NOMO-1 (cell line): ENCODE measurements around the gene CC2D2B.
"Not testable (repeated sequence)": the region's sequence is repeated elsewhere in the genome, so short reads cannot be mapped to it uniquely, and the experiment has no call there.

Experiments
- DNase-seq, 2 experiments: peaks; one replicate each; lab custom pipeline; 2025; ENCODE audit not compliant: unreplicated experiment in 2 of 2; lab: John Stamatoyannopoulos, UW

CC2D2B gene

DNA sequence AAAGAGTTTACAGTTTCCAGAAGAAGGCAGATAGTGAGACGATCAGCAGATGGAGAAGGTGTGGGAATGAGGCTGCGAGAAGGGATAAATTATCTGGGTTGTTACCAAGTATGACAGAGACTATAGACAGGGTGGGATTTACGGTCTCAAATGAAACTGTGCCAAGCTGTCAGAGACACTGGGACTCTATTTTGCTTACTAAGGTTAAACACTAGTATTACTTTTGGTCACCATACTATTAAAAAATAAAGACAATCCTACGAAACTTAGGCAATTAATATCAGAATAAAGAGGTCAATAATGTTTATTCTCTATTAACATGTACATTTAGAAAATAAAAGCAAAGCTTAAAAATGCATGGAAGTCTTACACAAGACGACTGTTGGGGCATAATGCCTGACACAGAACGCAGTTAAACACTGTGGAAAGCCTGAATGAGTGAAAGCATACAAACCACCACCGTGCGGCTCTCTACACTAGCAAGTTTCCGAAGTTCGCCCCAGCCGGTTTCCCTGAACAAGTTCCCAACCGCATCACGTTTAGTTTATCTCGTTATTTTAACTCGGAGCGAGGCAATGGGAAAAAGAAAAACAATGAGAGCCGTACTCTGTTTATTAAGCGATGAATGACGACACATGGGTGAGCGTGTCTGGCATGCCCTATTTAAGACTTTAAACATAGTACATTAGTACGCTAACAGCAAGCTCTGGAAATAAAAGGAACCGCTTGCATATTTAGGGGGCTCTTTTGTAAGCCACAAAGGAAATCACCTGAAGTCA lies 909 bp upstream of the CC2D2B start:
- DNase-seq = peak; percentile 54 to 76

GRCh38 chr10:95908450-95908849 lies 675 bp downstream of the CC2D2B start:
- DNase-seq = no peak

DNA sequence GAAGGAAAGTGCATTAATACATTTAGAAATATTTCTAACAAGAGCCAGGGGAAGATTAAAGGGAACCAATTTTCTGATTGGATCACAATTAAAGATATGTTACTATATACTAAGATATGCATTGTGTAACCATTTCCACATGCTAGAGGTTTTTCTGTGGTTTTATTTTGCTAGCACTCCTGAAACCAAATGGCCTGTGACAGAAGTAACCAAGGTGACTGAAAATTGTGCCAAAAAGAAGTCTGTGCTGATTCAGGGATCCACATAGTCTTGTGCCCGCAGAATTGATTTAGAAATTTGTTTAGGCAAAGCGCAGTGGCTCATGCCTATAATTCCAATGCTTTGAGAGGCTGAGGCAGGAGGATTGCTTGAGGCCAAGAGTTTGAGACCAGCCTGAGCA lies 1.8 kb downstream of the CC2D2B start:
- DNase-seq = no peak

GRCh38 chr10:95916039-95916438 lies 8.3 kb downstream of the CC2D2B start:
- DNase-seq = not testable (repeated sequence)

DNA sequence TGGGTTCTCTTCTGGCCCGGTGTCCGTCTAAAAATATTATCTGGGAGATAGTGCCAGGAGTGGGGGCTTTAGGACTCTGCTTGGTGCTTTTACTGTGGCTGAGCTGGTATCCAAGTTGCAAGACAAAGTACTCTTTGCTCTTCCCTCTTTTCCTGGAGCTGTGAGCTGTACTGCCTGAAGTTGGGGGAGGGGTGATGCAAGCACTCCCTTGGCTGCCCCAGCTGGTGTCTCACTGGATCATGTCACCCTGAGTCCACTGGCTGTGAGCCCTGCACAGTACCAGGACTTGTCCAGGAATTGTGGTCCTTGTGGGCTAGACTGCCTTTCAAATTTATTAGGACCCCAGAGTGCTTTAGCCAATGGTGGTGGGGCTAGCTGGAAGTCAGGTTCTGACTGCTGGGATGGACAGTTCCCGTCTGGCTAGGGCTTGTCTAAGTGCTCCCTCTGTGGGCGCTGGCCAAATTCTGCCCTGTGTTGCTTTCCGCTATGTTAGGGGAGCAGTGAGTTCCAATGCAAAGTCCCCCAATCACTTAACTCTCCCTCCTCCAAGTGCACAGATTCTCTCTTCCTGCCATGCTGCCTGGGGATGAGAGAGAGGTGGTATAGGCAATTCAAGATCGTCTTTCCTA lies 13.1 kb downstream of the CC2D2B start:
- no peak for DNase-seq

GRCh38 chr10:95925033-95925432 lies 17.3 kb downstream of the CC2D2B start:
- no peak for DNase-seq

- no peak for DNase-seq
Observed at GRCh38 chr10:95935429-95935828, 27.7 kb downstream of the CC2D2B start.

DNA sequence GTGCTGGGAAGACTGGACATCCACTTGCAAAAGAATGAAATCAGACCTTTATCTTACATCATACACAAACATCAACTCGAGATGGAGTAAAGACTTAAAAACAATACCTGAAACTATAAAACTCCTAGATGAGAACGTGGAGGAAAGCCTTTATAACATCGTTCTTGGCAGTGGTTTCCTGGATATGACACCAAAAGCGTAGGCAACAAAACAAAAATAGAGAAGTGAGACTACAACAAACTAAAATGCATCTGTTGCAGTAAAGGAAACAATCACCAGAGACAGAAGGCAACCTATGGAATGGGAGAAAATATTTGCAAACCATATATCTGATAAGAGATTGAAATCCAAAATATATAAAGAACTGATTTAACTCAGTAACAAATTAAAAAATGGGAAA lies 33.3 kb downstream of the CC2D2B start:
- DNase-seq = peak in 1 of 2 experiments; percentile 23

- DNase-seq = peak in 1 of 2 experiments; percentile 56
Observed at GRCh38 chr10:95963202-95963990, 55.6 kb downstream of the CC2D2B start.

GRCh38 chr10:95963991-95964389 lies 56.2 kb downstream of the CC2D2B start:
- DNase-seq = peak in 1 of 2 experiments; percentile 38

- no peak for DNase-seq
Observed at GRCh38 chr10:95964756-95965155, 57.0 kb downstream of the CC2D2B start.

DNA sequence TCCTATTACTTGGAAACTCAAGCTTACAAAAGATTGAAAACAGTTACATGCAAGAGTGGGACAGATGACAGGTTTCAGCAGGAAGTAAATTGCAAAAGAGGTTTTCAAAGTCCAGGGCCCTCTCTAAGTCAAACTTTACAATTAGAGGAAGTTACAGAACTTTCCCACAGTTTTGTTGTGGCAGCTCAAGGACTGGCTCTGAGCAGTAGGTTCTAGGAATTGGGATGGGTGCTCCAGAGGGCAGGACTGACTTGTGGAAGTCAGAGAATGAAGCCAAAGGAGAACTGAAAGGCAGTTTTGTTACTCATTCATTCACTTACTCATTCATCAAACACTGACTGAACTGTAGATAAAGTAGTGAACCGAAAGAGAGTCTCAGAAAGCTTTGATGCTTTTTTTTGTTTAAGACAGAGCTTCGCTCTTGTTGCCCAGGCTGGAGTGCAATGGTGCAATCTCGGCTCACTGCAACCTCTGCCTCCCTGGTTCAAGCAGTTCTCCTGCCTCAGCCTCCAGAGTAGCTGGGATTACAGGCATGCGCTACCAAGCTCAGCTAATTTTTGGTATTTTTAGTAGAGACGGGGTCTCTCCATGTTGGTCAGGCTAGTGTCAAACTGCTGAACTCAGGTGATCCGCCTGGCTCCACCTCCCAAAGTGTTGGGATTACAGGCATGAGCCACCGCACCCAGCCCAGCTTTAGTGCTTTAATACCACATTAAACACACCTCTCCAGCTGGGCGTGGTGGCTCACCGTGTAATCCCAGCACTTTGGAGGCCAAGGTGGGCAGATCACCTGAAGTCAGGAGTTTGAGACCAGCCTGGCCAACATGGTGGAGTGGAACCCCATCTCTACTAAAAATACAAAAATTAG lies 68.8 kb downstream of the CC2D2B start:
- DNase-seq = peak; percentile 43 to 87

GRCh38 chr10:95982200-95982599 lies 74.4 kb downstream of the CC2D2B start:
- DNase-seq = no peak

DNA sequence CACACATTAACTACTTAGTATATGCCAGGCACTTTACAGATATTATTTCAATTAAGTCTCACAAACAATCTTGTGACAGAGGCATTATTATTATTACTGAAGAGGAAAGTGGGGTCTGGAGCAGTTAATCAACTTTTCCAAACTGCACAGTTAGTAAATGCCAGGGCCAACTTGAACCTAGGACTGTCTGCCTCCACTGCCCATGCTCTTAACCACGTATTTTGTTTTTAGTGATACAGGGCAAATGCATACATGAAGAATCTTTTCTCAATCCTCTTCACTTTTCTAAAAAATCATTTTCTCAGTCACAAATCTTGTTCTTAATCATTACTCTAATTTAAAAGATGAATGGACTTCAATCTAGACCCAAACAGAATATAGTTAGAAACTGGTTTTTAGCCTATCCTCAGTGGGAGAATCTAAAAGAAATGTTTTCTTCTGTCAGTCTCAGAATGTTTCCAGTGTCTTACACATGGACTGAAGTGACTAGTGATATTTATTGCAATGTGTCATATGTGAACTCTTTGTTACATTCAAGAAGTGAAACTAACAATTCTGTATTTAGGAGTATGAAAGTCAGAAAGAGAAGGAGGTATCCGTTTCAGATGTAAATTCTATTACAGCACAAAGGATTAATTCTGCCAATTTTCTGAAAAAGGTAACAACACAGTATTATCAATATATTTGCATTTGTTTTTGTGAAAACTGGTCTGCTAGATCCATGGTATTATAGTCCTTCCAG lies 80.1 kb downstream of the CC2D2B start:
- peak in 1 of 2 experiments; percentile 83 for DNase-seq

GRCh38 chr10:95988702-95989101 lies 80.9 kb downstream of the CC2D2B start:
- DNase-seq = no peak

DNA sequence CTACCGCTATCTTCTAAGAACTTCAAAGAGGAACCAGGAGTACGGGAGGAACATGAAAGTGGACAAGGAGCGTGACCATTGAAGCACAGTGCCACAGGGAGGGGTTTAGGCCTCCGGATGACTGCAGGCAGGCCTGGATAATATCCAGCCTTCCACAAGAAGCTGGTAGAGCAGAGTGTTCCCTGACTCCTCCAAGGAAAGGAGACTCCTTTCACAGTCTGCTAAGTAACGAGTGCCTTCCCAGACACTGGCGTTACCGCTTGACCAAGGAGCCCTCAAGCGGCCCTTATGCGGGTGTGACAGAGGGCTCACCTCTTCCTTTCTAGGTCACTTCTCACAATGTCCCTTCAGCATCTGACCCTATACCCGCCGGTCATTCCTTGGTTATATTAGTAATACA lies 86.6 kb downstream of the CC2D2B start:
- not testable (repeated sequence) for DNase-seq

GRCh38 chr10:95998255-95998784 lies 90.5 kb downstream of the CC2D2B start:
- DNase-seq = no peak

- no peak for DNase-seq
Observed at GRCh38 chr10:96013956-96014355, 106.2 kb downstream of the CC2D2B start.

DNA sequence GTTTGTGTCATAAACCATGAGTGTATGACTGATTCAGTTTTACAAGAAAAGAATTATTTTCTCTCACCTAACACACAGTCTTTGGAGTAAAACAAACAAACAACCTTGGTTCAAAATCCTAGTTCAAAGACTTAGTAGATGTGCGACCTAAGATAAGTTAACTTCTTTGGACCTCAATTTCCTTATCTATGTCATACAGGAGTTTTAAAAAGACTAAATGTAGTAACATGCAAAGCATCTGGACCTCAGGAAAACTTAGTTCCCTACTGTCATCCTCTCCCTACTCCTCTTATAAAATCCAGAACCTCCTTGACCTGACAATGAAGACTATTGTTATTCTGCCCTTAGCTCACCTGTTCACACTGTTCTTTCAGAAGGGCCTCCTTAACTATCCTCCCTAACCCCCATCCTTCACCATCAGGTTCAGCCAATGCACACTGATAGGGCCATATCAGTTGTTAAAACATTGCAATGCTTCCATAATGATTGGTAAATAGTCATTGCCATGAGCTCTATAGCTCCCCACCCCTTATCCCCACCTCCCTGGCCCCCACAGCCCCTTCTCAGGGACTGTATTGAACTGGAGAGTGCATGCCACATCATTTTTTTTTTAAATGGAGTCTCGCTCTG lies 106.8 kb downstream of the CC2D2B start:
- DNase-seq = no peak
